GM13976 (cell line): ENCODE results near the gene OR2AT4.

Experiments
- DNase-seq: peaks from one replicate; pipeline ENCODE4 v3.0.0; 2012; ENCODE audit warnings: low spot score
- CTCF ChIP-seq: IDR thresholded peaks from 2 replicates; pipeline ENCODE4 v1.5.1; 2012; ENCODE audit warnings: borderline replicate concordance, mild to moderate bottlenecking; ENCODE audit not compliant: insufficient read depth; ENCODE audit errors: extremely low read depth, missing control alignments, control extremely low read depth
- in situ Hi-C: fragments of 300-500 bp; cut with MboI; formaldehyde crosslinking; loops from one replicate; pipeline ENCODE4 v1.12.0; 2022; ENCODE audit warnings: low sequenced_read_pairs, mixed read lengths, inconsistent platforms; ENCODE audit not compliant: unreplicated experiment

Gene OR2AT4

GRCh38 chr11:75079546-75079945 is 17.1 kb downstream of the OR2AT4 start:
- TF ChIP-seq CTCF = no peak
- no peak for DNase-seq
- in situ Hi-C loops = no loop called here

- in situ Hi-C loops = no loop called here
- DNase-seq = no peak
- no peak for TF ChIP-seq CTCF
These were observed 18.4 kb downstream of the OR2AT4 start for GRCh38 chr11:75078233-75078632.

GRCh38 chr11:75077316-75077715 is 19.4 kb downstream of the OR2AT4 start:
- in situ Hi-C loops = no loop called here
- TF ChIP-seq CTCF = no peak
- no peak for DNase-seq

GRCh38 chr11:75076671-75077070 is 20.0 kb downstream of the OR2AT4 start:
- no peak for DNase-seq
- TF ChIP-seq CTCF = no peak
- in situ Hi-C loops = no loop called here

GRCh38 chr11:75073459-75074190 is 23.1 kb downstream of the OR2AT4 start:
- in situ Hi-C loops = no loop called here
- TF ChIP-seq CTCF = no peak
- no peak for DNase-seq

GRCh38 chr11:75072582-75072981 is 24.1 kb downstream of the OR2AT4 start:
- no peak for TF ChIP-seq CTCF
- DNase-seq = no peak
- in situ Hi-C loops = no loop called here

GRCh38 chr11:75069473-75069872 is 27.2 kb downstream of the OR2AT4 start:
- peak; percentile 15 for DNase-seq
- in situ Hi-C loops = no loop called here
- no peak for TF ChIP-seq CTCF
